Activated naive CD8-positive, alpha-beta T cell treated with anti-CD3 and anti-CD28 coated beads, Interleukin-2, amount 50 U/mL, for 16 hours (primary cell): ENCODE results near the gene WDR13.
"Not testable (repeated sequence)": the region's sequence is repeated elsewhere in the genome, so short reads cannot be mapped to it uniquely, and the experiment has no call there.

Experiments used
- DNase-seq: peaks from one replicate; pipeline ENCODE4 v3.0.0-alpha.2; 2020; ENCODE audit warnings: low read depth, low spot score

The WDR13 gene

DNA sequence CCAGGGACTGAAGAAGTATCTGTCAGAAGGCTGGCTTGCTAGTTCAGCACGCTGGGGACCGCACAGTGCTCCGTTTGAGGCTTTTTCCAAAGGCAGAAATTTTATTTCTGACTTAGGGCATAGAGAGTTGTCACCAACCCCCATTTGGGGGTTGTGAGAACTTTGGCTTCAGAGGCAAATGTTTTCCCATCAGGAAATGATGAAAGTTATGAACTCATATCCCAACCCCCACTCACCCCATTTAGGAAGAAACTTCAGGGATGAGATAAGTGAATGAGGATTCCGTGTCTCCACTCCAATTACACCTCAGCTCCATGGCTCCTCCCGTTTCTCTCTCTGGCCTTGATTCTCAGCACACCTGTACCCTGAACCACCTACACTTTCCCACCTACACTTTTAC is 4.3 kb upstream of the WDR13 start:
- DNase-seq: no peak

GRCh38 chrX:48595929-48596328 is 1.4 kb upstream of the WDR13 start:
- DNase-seq: no peak

GRCh38 chrX:48598614-48599013 is 1.3 kb downstream of the WDR13 start:
- no peak for DNase-seq

- no peak for DNase-seq
Measured at GRCh38 chrX:48599341-48599740, 2.0 kb downstream of the WDR13 start.

DNA sequence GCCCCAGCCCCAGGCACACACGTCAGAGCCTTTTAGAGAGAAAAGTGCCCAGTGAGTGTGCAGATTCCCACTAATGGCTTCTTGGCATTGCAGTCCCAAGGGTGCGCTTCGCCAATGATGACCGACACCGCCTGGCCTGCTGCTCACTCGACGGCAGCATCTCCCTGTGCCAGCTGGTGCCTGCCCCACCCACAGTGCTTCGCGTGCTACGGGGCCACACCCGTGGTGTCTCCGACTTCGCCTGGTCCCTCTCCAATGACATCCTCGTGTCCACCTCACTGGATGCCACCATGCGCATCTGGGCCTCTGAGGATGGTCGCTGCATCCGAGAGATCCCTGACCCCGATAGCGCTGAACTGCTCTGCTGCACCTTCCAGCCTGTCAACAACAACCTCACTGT is 2.9 kb downstream of the WDR13 start:
- no peak for DNase-seq

- no peak for DNase-seq
Measured at GRCh38 chrX:48601741-48602394, 4.6 kb downstream of the WDR13 start.

- no peak for DNase-seq
Measured at GRCh38 chrX:48604701-48605100, 7.4 kb downstream of the WDR13 start.

DNA sequence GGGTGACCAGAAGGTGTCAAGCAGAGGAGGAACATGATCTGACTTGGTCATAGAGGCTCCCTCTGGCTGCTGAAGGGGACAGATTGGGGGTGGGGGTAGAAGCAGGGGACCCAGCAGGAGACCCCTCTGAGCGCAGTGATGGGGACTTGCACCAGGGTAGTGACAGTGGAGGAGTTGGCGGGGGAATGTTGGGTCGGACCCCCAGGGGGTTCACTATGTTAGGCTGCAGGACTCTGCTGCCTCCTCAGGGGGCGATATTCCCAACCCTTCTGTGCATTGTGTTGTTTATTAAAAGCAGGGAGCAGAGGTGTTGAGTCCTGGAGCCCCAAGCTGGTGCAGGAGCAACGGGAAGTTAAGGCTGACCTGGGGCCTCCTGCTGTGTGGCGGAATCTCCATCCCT is 8.8 kb downstream of the WDR13 start:
- DNase-seq: no peak

GRCh38 chrX:48611703-48612102 is 14.4 kb downstream of the WDR13 start:
- DNase-seq: no peak

DNA sequence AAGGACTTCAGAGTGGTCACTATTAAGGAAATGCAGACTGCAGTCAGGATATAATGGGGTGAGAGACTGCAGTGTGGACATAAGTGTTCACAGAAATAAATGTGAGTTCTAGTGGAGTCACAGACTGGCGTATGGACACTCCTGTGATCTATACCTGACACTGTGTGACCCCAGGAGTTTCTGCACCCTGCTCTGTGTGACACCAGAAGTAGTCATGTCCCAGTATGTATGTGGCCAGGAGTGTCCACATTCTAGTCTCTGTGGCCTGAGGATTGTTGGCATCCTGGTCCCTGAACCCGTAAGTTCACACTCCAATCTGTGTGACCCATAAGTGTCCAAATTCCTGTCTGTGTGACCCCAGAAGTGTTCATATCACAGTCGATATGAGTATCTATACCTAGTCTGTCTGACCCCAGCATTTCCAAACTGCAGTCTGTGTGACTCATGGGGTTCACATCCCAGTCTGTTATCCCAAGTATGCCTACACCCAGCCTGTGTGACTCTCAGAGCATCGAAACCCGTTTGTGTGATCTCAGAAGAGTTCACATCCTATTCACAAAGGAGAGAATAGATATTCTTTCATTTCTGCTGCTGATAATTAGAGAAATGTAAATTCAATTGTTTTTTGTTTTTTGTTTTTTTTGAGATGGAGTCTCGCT is 16.3 kb downstream of the WDR13 start:
- no peak for DNase-seq

DNA sequence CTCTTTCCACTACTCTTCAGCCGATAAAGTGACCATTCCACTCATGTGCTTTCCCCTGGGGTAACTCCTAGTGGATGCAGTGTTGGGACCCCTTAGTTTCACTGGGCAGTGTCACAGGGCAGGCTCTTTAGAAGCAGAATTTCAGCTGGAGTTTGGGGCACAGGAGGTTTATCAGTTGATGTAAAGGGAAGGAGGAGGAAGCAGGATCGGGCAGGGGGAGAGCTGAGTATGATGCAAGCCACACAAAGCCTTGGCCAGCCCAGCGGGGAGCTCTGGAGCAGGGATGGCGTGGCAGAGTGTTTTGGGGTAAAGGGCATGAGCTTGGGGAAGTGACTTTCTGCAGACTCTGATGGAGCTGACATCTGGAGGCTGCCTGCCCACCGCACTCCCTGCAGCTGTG is 19.3 kb downstream of the WDR13 start:
- no peak for DNase-seq

DNA sequence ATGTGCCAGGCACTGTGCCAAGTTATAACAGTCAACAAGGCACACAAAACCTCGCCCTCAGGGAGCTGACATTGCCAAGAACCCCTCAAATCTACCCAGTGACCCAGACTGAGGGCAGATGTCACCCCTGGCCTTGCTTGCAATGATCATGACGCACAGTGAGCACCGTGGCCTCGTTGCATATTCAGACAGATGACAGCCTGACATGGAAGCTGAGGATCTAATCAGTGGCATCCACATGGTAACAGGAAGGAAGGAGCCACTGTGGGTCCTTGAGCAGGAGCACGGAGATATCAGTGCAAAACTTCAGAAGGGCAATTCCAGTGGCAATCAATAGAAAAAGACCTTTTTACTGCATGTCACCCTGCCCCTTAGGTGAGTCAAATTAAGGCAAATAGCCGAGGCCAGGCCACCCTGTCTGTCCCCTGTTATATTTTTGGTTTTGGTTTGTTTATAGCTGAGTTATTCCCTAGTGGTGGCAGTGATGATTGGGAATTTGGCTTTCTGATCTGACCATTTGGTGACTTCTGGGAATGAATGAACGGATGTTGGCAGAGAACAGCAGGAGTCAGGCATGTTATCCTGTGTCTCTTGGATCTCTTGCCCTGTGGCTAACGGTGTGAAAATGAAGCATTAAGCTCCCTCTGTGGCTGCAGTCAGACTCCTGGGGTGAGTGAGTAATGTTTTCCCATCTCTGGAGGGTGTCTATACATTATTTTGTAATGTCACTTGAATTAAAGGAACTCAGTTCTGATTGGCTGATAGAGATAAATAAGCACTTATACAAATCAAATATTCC is 20.4 kb downstream of the WDR13 start:
- DNase-seq: no peak

GRCh38 chrX:48626401-48627298 is 29.4 kb downstream of the WDR13 start:
- DNase-seq: no peak

DNA sequence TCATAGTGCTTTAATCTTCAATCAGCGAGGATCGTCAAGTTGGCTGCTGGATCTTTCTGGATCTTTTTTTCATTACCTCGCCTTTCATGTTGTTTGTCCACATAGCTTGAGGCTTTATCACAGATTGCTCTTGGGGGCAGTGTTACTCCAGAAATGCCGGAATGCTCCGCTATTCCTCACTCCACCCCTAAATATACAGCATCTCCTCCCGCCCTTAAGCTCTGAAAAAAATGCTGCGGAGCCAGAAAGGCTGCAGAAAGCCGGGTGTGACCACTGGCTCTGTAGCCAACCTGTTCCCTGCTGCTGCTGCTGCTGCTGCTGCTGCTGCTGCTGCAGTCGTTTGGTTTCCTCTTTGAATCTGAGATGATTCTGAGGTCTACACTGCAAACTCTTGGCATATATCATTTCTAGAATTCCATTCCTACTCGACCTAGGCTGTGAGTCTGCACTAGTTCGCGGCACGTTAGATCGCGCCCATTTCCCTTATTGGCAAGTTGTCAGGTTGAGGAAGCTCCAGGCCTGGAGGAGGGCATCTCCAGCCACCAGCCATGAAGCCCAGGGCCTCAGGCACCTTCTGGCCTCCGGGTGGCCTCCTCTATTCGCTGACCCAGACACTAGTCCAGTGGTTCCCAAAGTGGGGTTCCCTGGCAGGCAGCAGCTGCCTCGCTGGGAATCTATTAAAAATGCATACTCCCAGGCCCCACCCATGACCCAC is 34.2 kb downstream of the WDR13 start:
- DNase-seq: peak; percentile 21

GRCh38 chrX:48632207-48632606 is 34.9 kb downstream of the WDR13 start:
- DNase-seq: no peak

DNA sequence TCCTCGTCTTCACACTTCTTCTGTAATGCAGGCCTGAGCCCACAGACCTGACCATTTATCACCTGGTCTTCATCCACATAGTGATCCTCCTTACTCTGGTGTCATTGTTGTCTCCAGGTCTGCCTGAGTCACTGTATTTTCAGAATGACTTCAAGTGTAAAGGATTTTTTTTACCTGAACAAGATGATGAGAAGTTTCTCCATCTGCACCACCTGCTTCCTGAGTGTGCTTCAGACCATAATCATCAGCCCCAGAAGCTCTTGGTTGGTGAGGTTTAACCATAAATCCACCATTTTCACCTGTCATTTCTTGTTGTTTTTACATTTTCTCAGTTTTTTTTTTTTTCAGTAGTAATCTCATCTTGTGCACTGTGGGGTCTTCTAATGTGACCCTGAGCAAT is 39.0 kb downstream of the WDR13 start:
- DNase-seq: no peak

- no peak for DNase-seq
Measured at GRCh38 chrX:48636776-48637175, 39.5 kb downstream of the WDR13 start.

GRCh38 chrX:48645669-48646068 is 48.4 kb downstream of the WDR13 start:
- DNase-seq: no peak

DNA sequence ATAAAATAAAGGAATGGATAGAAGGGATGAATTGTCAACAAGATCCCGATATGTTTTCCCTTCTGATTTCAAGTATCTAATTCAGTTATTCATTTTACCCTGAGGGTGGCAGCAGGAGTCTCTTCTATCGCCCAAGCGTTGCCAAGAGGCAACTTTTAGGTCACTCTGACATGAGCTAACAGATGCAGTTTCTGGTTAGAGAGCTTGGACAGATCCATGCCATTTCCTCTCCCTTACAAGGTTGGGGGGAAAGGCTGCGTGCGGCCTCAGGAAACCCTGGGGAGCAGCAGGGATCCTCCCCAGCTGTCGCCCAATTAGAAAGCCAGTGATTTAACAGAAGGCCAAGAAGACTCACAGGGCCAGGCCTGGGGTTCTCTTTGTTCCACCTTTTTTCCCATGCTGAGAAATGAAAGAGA is 51.1 kb downstream of the WDR13 start:
- no peak for DNase-seq

GRCh38 chrX:48649102-48649501 is 51.8 kb downstream of the WDR13 start:
- no peak for DNase-seq

DNA sequence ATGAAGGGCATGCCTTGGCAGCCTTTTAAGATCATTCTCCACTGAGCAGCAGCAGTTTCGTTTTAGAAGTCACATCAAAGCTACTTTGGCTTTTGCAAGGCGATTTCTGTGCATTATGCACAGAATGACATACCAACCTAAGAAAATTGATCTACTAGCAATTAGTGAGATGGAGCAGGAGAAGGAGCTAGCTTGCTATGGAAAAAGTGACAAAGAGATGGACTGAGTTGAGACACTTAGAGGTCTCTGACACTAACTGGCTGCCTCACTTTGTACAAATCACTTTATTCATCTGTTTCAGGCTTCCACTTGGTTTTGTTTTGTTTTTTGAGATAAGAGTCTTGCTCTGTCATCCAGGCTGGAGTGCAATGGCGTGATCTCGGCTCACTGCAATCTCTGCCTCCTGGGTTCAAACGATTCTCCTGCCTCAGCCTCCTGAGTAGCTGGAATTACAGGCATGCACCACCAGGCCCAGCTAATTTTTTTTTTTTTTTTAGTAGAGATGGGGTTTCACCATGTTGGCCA is 54.8 kb downstream of the WDR13 start:
- not testable (repeated sequence) for DNase-seq
